ENCODE data around the gene FLNB.

GRCh38 chr3:58018892-58019742 lies 10.9 kb downstream of the FLNB start:
- TF ChIP-seq, protein P1, sequence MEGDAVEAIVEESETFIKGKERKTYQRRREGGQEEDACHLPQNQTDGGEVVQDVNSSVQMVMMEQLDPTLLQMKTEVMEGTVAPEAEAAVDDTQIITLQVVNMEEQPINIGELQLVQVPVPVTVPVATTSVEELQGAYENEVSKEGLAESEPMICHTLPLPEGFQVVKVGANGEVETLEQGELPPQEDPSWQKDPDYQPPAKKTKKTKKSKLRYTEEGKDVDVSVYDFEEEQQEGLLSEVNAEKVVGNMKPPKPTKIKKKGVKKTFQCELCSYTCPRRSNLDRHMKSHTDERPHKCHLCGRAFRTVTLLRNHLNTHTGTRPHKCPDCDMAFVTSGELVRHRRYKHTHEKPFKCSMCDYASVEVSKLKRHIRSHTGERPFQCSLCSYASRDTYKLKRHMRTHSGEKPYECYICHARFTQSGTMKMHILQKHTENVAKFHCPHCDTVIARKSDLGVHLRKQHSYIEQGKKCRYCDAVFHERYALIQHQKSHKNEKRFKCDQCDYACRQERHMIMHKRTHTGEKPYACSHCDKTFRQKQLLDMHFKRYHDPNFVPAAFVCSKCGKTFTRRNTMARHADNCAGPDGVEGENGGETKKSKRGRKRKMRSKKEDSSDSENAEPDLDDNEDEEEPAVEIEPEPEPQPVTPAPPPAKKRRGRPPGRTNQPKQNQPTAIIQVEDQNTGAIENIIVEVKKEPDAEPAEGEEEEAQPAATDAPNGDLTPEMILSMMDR (conservative IDR thresholded peaks at IDR 0.05) = no peak
- no peak for TF ChIP-seq ZFX (IDR thresholded peaks at IDR 0.05)
